Hematopoietic multipotent progenitor cell treated with erythropoietin and hydrocortisone succinate and interleukin-3 and kit ligand, for 15 days (in vitro differentiated cells): ENCODE measurements around the gene SLITRK1.

Experiments used
- DNase-seq: peaks from one replicate; pipeline ENCODE4 v3.0.0-alpha.2; 2015; ENCODE audit warnings: low spot score

SLITRK1 gene

DNA sequence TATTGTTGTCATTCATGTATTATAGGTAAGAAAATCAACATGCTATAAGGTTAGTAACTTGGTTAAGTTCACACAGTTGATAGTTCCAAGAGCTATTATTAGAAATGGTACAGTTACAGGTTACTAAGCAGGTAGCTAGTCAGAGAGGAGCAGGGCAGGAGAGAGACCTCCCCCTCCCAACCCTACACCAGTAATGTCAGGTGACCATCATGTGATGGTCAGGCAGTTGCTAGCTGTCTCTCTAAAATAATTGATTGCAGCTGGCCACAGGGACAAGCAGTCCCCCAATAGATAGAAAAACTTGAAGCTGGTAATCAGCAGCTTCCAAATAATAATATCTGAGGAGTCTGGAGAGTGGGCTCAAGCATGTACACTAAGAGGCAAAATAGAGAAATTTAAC is 14.6 kb downstream of the SLITRK1 start:
- DNase-seq = no peak

DNA sequence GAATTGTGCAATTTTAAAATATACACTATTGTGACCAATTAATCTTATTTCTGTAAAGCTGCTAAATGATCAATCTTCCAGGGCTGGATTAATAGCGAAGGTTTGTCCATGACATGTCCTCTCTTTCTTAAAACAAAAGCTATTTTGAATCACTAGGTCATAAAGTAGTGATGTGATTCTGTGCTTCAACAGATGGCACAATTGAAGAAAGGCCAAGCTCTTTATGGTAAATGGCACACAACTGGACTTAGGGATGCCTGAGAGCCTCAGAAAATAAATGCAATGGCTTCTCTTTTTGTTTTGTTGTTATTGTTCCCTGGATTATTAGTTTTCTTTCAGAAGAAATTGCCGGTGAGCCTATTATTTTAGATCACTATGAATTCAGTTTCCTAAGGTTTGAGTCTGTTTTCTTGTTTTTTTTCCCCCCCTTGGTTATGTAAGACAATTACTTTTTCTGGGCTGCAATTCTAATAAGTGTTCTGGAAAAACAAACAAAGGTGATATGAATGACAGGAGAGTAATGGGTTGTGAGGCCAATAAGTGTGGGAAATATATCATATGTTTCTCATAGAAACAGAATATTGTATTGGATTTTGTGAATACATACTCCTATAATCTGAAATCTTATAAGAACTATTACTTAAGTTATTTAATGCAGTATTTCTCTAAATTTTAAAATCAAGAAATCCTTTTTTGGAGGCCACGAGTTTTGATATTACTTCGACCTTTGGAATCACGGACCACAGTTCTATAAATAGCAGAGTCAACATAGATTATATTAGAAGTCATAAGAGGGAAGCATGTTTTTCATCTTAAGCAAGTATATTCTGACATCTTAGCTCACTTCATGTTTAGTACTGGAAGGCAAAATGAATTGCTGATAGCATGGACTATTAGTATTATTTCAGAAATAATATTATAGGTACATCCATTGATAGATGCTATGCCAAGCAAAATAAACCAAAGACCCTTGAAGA is 16.8 kb downstream of the SLITRK1 start:
- no peak for DNase-seq

DNA sequence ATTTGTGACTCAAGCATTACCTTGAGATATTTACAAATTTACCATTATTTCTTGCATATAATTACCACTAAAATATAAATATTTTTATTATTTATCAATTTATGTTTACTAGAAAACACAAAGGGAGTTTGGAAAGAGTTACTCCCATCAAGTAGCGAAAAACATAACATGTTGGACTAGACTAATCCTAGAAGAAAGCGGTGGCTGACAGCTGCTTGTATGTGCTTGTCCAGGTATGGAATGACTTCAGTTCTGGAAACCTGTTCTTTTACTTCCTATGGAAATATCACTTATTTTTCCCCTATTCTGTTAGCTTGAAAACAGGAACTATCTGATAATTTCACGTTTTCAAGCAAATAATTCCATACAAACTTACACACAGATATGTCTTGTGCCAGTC is 28.5 kb downstream of the SLITRK1 start:
- no peak for DNase-seq

DNA sequence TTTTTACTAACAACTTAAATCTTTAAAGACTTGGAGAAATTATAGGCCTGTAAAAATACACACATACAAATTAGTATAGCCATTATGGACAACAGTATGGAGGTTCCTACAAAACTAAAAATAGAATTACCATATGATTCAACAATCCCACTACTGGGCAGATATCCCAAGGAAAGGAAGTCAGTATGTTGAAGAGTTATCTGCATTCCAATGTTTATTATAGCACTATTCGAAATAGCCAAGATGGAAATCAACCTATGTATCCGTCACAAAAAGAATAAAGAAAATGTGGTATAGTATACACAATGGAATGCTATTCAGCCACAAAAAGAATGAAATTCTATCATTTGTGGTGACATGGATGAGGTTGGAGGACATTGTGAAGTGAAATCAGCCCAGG is 37.2 kb downstream of the SLITRK1 start:
- DNase-seq = no peak

DNA sequence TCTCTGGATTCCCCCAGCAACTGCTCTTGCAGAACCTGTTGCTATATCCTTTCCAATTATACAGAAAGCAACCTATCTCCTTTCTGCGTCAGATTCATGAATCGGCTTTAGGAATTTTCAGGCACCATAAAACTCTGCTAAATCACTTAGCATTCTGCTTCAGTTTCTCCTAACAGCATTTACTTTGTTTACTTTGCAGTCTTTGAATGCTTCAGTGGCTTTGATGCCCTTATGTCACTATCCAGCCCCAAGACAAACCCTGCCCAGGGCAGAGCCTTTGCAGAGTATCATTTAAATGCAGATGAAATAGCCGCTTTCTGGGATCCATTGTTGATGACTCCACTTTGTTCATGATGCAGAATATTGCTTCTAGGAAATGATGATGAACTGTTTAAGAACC is 43.1 kb downstream of the SLITRK1 start:
- no peak for DNase-seq

DNA sequence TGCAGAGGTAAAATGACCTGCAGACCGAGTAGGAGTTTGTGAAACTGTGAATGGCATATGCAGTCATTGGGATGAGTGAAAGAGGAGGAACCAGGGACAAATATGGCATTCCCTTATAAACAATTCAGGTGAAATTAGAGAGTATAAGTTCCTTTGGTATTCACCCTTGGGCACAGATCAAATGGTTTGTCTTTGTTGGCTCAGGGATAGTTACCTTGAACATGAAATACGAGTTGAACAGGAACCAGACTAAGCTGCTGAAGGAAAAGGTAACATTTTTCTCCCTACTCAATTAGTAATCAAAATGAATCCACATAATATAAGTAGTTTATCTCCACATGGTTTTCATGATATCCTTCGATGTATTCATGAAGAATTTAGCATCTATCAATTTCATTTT is 50.5 kb downstream of the SLITRK1 start:
- no peak for DNase-seq

DNA sequence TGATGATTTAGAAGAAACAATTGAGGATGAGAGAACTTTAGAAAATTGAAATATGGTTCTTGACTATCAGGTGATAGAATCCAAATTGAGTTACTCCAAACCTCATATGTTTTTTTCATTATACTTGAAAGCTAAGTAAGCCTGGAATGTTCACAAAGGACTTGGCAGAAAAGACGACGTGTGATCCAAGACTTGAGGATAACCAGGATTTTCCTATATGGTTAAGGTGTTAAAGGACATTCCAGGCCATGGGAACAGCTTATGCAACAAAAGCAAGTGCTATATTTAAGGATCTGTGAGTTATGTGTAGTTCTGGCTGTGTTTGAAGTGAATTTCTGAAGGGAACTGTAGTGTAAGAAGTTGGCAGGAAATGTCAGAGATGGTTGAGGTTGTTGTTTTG is 52.5 kb downstream of the SLITRK1 start:
- DNase-seq = no peak

DNA sequence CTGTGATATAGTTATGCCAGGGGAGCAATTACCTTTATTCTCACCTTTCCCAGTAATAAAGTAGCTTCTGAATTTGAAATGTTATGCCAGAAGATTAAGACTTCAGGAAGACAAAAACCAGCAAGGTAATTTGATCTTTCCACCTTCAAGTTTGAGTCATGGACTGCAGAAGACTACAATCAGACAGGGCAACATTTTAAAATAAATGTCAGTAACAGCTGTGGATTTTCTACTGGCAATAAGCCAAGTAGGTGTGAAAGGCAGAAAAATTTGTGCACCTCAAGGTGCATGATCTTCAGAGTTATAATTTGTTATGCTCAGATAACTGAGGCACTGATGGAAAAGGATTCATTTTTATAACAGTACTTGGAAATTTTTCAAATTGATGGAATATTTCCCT is 54.9 kb downstream of the SLITRK1 start:
- no peak for DNase-seq
